Activated B cell treated with CpG ODN at 0.5 μM for 24 hours (primary cell): ENCODE results near the gene ADCY2. TPM values are rescaled to one million over a fixed set of nuclear protein-coding genes. Genes with fewer than 3 reads are reported as not detected.

Experiments used
- ATAC-seq: fragments of 200-7000 bp; cut with Tn5 transposase; one replicate; pipeline ENCODE4 v1.10.0; 2021; ENCODE audit warnings: low read depth, mild to moderate bottlenecking, moderate library complexity
- CTCF ChIA-PET: fragments of 350-600 bp; sonication (Branson Sonifier 250); formaldehyde crosslinking; loops from one replicate; lab custom pipeline; 2021; ENCODE audit warnings: antibody characterized with exemption; lab: Charles Lee
- POLR2A ChIA-PET: fragments of 350-600 bp; sonication (Branson Sonifier 250); formaldehyde crosslinking; loops from one replicate; lab custom pipeline; 2021; ENCODE audit warnings: antibody characterized with exemption; lab: Charles Lee
- DNase-seq: peaks from one replicate; pipeline ENCODE4 v3.0.0; 2022
- H3K27ac Mint-ChIP-seq: one replicate; pipeline ENCODE4 v1.8.0; 2020; ENCODE audit warnings: mixed read lengths
- H3K27me3 Mint-ChIP-seq: one replicate; pipeline ENCODE4 v1.8.0; 2021; ENCODE audit warnings: mixed read lengths
- H3K36me3 Mint-ChIP-seq: one replicate; pipeline ENCODE4 v1.8.0; 2021; ENCODE audit warnings: low read depth, mixed read lengths
- H3K4me1 Mint-ChIP-seq: one replicate; pipeline ENCODE4 v1.8.0; 2021; ENCODE audit warnings: mixed read lengths
- H3K4me3 Mint-ChIP-seq: one replicate; pipeline ENCODE4 v1.8.0; 2020; ENCODE audit warnings: mild to moderate bottlenecking, mixed read lengths
- H3K9me3 Mint-ChIP-seq: one replicate; pipeline ENCODE4 v1.8.0; 2020; ENCODE audit warnings: mixed read lengths
- intact Hi-C: fragments of 100-400 bp; cut with micrococcal nuclease; formaldehyde crosslinking; loops from one replicate; pipeline ENCODE4 v1.15.1; 2024
- total RNA-seq: library from RNA; stranded (reverse); gene quantifications from 2 replicates; pipeline ENCODE4 v1.2.3, GENCODE V29; 2022
- TF ChIP-seq, protein P1 (sequence below): fragments of 200-600 bp; IDR thresholded peaks from one replicate; pipeline ENCODE4 v1.8.0; 2022; ENCODE audit warnings: antibody characterized with exemption, mild to moderate bottlenecking

The ADCY2 gene
- total RNA-seq, 1 donor from 2014 or later = not detected

DNA sequence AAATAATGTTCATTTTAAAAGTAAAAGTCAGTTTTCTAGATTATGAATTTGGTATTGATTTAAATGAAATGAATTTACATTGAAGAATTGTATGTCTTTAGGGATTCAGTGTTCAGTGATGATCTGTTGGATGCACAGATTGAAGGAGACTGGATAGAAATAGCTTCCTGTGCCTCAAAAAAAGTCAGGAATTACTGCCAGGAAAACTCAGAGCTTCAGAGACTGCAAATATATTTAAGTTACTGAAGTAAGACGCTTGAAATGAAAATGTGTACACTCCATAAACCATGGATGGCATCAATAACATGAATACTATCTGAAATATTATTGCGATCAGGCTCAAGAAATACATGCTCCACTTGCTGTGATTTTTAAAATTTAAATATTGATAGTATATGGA is 60.3 kb downstream of the ADCY2 start:
- intact Hi-C loops = no loop called here
- ATAC-seq (no peak), DNase-seq (no peak)
- H3K36me3 Mint-ChIP-seq = no peaks in the 10 kb centered on the region
- TF ChIP-seq, protein P1, sequence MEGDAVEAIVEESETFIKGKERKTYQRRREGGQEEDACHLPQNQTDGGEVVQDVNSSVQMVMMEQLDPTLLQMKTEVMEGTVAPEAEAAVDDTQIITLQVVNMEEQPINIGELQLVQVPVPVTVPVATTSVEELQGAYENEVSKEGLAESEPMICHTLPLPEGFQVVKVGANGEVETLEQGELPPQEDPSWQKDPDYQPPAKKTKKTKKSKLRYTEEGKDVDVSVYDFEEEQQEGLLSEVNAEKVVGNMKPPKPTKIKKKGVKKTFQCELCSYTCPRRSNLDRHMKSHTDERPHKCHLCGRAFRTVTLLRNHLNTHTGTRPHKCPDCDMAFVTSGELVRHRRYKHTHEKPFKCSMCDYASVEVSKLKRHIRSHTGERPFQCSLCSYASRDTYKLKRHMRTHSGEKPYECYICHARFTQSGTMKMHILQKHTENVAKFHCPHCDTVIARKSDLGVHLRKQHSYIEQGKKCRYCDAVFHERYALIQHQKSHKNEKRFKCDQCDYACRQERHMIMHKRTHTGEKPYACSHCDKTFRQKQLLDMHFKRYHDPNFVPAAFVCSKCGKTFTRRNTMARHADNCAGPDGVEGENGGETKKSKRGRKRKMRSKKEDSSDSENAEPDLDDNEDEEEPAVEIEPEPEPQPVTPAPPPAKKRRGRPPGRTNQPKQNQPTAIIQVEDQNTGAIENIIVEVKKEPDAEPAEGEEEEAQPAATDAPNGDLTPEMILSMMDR = no peak
- no peak overlapping the region for H3K27ac Mint-ChIP-seq
- H3K4me3 Mint-ChIP-seq = no peak overlapping the region
- no peaks in the 10 kb centered on the region for H3K4me1 Mint-ChIP-seq
- H3K27me3 Mint-ChIP-seq = no peaks in the 10 kb centered on the region
- CTCF ChIA-PET = no interaction called here
- POLR2A ChIA-PET = no interaction called here
- H3K9me3 Mint-ChIP-seq = no peaks in the 10 kb centered on the region

DNA sequence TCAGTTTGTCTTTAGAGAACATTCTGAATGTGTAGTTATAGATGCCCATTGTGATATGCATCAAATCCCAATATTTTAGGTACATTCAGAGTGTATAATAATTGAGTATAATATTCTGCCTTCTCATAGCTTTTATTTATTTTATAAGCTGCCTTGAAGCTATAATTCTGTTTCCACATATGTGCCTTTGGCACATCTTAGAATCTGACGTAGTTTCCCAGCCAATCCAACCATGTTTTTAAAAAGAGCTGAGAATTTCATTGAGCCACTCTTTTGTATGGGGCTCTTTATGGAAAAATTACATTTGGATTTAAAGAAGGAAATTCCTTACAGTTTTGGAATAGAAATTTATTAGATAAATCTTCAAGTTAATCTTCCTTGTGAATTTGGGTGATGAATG is 65.4 kb downstream of the ADCY2 start:
- no peaks in the 10 kb centered on the region for H3K27me3 Mint-ChIP-seq
- CTCF ChIA-PET = no interaction called here
- POLR2A ChIA-PET = no interaction called here
- no peak for ATAC-seq
- no peak for DNase-seq
- no peak overlapping the region for H3K4me3 Mint-ChIP-seq
- no peak overlapping the region for H3K27ac Mint-ChIP-seq
- no peaks in the 10 kb centered on the region for H3K4me1 Mint-ChIP-seq
- intact Hi-C loops = no loop called here
- H3K36me3 Mint-ChIP-seq = no peaks in the 10 kb centered on the region
- TF ChIP-seq, protein P1 = no peak
- H3K9me3 Mint-ChIP-seq = no peaks in the 10 kb centered on the region

DNA sequence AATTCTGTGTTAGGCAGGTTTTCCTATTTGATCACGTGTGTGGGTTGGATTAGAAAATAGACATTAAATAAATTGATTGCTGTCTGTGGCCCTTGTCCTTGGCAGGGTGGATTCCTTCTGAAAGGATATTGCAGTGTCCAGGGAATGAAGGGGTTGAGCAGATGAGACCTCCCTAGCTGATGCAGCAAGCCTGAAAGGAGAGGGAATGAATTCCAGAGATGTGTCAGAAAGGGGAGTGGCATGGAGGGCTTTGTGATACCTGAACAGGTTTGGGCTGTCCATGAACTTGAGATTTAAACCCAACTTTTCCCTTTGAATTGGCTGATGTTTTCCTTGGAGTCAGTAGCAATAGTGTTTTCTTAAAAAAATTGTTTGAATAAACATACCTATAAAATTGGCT is 66.8 kb downstream of the ADCY2 start:
- TF ChIP-seq, protein P1 = no peak
- intact Hi-C loops = no loop called here
- H3K36me3 Mint-ChIP-seq = no peaks in the 10 kb centered on the region
- CTCF ChIA-PET = no interaction called here
- H3K27ac Mint-ChIP-seq = no peak overlapping the region
- POLR2A ChIA-PET = no interaction called here
- DNase-seq (no peak), ATAC-seq (no peak)
- H3K9me3 Mint-ChIP-seq = no peaks in the 10 kb centered on the region
- H3K4me1 Mint-ChIP-seq = no peaks in the 10 kb centered on the region
- no peaks in the 10 kb centered on the region for H3K27me3 Mint-ChIP-seq
- H3K4me3 Mint-ChIP-seq = no peak overlapping the region

DNA sequence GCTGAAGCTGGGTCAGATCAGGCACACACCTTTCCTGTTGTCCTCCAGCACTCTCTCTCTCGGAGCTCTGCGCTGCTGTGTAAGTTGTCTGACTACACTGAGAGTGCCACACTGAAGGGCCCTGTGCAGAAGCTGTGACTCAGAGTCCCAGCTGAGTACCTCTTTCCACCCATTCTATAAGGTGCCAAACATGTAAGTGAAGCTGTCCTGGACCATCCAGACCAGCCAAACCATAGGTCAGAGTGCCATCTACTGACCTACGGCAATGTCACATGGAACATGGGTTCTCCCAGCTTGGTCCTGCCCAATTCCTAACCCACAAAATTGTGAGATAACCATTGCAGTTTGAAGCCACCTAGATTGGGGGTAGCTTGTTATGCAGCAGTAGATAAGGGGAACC is 68.2 kb downstream of the ADCY2 start:
- POLR2A ChIA-PET = no interaction called here
- H3K4me3 Mint-ChIP-seq = no peak overlapping the region
- intact Hi-C loops = no loop called here

DNA sequence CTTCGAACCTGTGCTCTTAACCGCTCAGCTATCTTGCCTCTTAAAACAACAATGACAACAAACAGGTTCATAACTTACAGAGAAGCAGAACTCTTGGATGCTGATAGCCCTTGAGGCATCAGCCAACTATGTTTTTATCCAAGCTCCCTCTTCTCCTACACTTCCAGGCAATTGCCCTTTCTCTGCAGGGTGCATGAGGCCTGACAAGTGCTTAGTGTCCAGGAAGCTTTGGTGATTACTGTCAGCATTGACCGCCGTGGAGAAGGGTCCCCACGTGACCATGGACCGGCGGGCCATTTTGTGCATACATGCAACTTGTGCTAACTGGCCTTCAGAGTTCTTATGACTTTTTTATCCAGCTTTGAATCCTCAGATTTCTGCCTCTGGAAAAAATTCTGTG is 71.2 kb downstream of the ADCY2 start:
- TF ChIP-seq, protein P1 = no peak
- no peak for DNase-seq
- CTCF ChIA-PET = no interaction called here
- H3K27me3 Mint-ChIP-seq = no peaks in the 10 kb centered on the region
- H3K36me3 Mint-ChIP-seq = no peaks in the 10 kb centered on the region
- intact Hi-C loops = no loop called here
- ATAC-seq = no peak
- H3K4me1 Mint-ChIP-seq = no peaks in the 10 kb centered on the region
- POLR2A ChIA-PET = no interaction called here
- H3K9me3 Mint-ChIP-seq = peaks cover 7% of the 10 kb centered on the region
- H3K4me3 Mint-ChIP-seq = no peak overlapping the region
- no peak overlapping the region for H3K27ac Mint-ChIP-seq

More for the DNA sequence above, 68.2 kb downstream of the ADCY2 start:
- Mint-ChIP-seq H3K27me3 (no peaks in the 10 kb centered on the region), H3K27ac (no peak overlapping the region), H3K9me3 (no peaks in the 10 kb centered on the region), H3K36me3 (no peaks in the 10 kb centered on the region), H3K4me1 (no peaks in the 10 kb centered on the region)
- CTCF ChIA-PET = no interaction called here
- ATAC-seq (no peak), DNase-seq (no peak)
- TF ChIP-seq, protein P1 = no peak
